RWPE2 (cell line): ENCODE measurements around the gene CBX2.

Source experiments
- ATAC-seq: fragments of 200-7000 bp; cut with Tn5 transposase; 3 replicates; pipeline ENCODE4 v1.9.1; 2021; ENCODE audit warnings: low read depth
- DNase-seq: peaks from one replicate; pipeline ENCODE4 v3.0.0-alpha.2; 2020; ENCODE audit warnings: low spot score
- H3K27ac ChIP-seq: fragments of 450-650 bp; 2 replicates; pipeline ENCODE4 v1.5.1; 2017; ENCODE audit warnings: mild to moderate bottlenecking; ENCODE audit not compliant: poor library complexity, severe bottlenecking
- H3K27me3 ChIP-seq: fragments of 250-450 bp; sonication (Bioruptor Pico); 2 replicates; pipeline ENCODE4 v1.5.1; 2021; ENCODE audit warnings: mild to moderate bottlenecking, moderate library complexity; ENCODE audit not compliant: insufficient read depth, poor library complexity, severe bottlenecking
- H3K36me3 ChIP-seq: fragments of 250-450 bp; sonication (Bioruptor Pico); 2 replicates; pipeline ENCODE4 v1.5.1; 2020; ENCODE audit warnings: low read depth, mild to moderate bottlenecking, moderate library complexity
- H3K4me1 ChIP-seq: fragments of 250-450 bp; sonication (Bioruptor Pico); 2 replicates; pipeline ENCODE4 v1.5.1; 2021; ENCODE audit warnings: mild to moderate bottlenecking, moderate library complexity; ENCODE audit not compliant: insufficient read depth, poor library complexity, severe bottlenecking
- H3K4me3 ChIP-seq: fragments of 250-450 bp; sonication (Bioruptor Pico); 2 replicates; pipeline ENCODE4 v1.5.1; 2021; ENCODE audit warnings: mild to moderate bottlenecking, moderate library complexity; ENCODE audit not compliant: severe bottlenecking
- H3K9me3 ChIP-seq: fragments of 250-450 bp; sonication (Bioruptor Pico); 2 replicates; pipeline ENCODE4 v1.5.1; 2021; ENCODE audit warnings: mild to moderate bottlenecking, moderate library complexity; ENCODE audit not compliant: severe bottlenecking
- TF ChIP-seq, protein P1 (sequence below): fragments of 450-650 bp; IDR thresholded peaks from one replicate; pipeline ENCODE4 v1.5.1; 2017; ENCODE audit warnings: mild to moderate bottlenecking, moderate library complexity; ENCODE audit not compliant: poor library complexity, severe bottlenecking

The CBX2 gene

DNA sequence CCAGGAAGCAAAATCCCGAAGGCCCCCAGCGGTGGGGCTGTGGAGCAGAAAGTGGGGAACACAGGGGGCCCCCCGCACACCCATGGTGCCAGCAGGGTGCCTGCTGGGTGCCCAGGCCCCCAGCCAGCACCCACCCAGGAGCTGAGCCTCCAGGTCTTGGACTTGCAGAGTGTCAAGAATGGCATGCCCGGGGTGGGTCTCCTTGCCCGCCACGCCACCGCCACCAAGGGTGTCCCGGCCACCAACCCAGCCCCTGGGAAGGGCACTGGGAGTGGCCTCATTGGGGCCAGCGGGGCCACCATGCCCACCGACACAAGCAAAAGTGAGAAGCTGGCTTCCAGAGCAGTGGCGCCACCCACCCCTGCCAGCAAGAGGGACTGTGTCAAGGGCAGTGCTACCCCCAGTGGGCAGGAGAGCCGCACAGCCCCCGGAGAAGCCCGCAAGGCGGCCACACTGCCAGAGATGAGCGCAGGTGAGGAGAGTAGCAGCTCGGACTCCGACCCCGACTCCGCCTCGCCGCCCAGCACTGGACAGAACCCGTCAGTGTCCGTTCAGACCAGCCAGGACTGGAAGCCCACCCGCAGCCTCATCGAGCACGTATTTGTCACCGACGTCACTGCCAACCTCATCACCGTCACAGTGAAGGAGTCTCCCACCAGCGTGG is 6.5 kb downstream of the CBX2 start:
- no peak overlapping the region for H3K27ac ChIP-seq
- DNase-seq (no peak), ATAC-seq (no peak)
- H3K4me1 ChIP-seq = no peaks in the 10 kb centered on the region
- peaks cover 11% of the 10 kb centered on the region for H3K36me3 ChIP-seq
- H3K9me3 ChIP-seq = no peaks in the 10 kb centered on the region
- peaks cover 22% of the 10 kb centered on the region for H3K27me3 ChIP-seq
- TF ChIP-seq, protein P1, sequence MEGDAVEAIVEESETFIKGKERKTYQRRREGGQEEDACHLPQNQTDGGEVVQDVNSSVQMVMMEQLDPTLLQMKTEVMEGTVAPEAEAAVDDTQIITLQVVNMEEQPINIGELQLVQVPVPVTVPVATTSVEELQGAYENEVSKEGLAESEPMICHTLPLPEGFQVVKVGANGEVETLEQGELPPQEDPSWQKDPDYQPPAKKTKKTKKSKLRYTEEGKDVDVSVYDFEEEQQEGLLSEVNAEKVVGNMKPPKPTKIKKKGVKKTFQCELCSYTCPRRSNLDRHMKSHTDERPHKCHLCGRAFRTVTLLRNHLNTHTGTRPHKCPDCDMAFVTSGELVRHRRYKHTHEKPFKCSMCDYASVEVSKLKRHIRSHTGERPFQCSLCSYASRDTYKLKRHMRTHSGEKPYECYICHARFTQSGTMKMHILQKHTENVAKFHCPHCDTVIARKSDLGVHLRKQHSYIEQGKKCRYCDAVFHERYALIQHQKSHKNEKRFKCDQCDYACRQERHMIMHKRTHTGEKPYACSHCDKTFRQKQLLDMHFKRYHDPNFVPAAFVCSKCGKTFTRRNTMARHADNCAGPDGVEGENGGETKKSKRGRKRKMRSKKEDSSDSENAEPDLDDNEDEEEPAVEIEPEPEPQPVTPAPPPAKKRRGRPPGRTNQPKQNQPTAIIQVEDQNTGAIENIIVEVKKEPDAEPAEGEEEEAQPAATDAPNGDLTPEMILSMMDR = no peak
- no peak overlapping the region for H3K4me3 ChIP-seq

- Histone ChIP-seq H3K4me1 (no peaks in the 10 kb centered on the region), H3K9me3 (no peaks in the 10 kb centered on the region), H3K27me3 (peaks cover 30% of the 10 kb centered on the region), H3K36me3 (peaks cover 3% of the 10 kb centered on the region; the same call in 1 of the 2 replicates), H3K27ac (no peak overlapping the region), H3K4me3 (no peak overlapping the region)
- ATAC-seq (no peak), DNase-seq (no peak)
- TF ChIP-seq, protein P1 = no peak
Observed at GRCh38 chr17:79785017-79785899, 7.3 kb downstream of the CBX2 start.

DNA sequence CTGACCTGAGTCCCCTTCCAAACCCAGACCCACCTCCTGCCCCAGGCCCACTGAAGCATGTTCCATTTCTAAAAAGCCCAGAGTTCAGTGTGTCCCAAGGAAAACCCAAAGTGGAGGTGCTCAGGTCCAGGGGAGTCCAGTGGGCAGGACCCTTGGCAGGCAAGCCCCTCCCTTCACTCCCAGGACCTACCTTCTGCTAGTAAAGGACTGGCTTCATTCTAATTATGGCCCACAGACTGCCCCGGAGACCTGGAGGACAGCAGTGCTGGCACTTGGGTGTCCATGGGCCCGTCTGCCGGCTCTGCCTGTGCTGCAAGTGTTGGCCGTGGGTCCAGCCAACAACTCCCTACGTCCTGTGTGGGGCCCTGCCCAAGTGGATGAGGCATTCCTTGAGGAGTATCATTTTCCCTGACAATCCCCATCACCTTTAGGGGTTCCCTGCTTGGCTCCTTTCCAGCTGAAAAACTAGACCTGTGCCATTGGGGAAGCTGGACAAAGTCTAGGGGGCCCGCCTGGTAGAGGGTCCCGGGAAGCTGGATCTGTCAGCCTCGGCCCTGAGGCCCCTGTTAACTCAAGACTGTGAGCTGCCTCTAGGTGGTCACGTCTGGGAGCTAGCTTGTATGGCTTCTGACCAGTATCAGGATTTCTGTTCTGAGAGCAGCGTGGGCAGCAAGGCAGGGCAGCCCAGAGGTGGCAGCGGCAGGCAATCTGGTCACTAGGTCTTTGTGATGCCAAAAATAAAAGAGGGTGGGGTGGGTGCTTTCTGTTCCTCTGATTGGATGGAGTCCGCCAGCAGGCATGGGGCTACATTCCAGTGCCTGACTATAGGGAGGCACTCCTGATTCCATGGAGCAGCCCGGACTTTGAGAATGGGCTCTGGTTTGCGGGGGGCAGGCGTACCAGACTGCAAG is 8.2 kb downstream of the CBX2 start:
- no peaks in the 10 kb centered on the region for H3K4me1 ChIP-seq
- no peak overlapping the region for H3K27ac ChIP-seq
- H3K36me3 ChIP-seq = 0 out of 2 replicates have a peak, but pooled peaks cover 3% of the 10 kb centered on the region
- DNase-seq (no peak), ATAC-seq (no peak)
- H3K9me3 ChIP-seq = no peaks in the 10 kb centered on the region
- TF ChIP-seq, protein P1 = no peak
- H3K27me3 ChIP-seq = peaks cover 39% of the 10 kb centered on the region
- no peak overlapping the region for H3K4me3 ChIP-seq

DNA sequence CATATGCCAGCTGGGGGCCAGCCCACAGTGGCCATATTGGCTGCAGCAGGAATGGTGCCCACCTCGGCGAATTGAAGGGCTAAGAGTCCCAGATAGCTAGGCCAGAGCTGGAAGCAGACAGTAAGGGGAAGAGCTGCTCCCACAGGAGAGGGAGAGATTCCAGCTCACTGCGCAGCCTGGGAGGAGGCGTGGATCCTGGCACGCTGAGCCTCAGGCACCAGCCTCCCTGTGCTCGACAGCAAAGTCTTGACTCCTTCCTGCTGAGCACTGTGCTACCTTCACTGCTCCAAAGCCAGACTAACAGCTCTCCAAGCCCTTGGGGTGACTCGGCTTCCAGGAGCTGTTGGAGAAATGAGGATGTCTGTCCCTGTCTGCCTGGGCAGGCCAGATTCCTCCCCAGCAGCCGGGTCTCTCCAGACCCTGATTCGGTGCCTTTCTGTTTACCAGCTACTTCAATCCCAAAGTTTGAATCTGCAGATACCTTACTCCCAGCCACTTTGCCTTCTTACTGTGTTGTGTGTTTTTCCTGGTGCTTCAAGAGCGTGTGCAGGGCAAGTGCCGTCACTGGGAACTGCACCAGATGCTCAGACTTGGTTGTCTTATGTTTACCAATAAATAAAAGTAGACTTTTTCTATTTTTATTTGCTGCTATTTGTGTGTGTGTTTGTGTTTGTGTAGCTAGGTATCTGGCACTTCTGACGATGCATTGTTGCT is 9.1 kb downstream of the CBX2 start:
- Histone ChIP-seq H3K27ac (no peak overlapping the region), H3K27me3 (peaks cover 48% of the 10 kb centered on the region), H3K36me3 (0 out of 2 replicates have a peak, but pooled peaks cover 3% of the 10 kb centered on the region), H3K9me3 (no peaks in the 10 kb centered on the region), H3K4me1 (no peaks in the 10 kb centered on the region), H3K4me3 (no peak overlapping the region)
- DNase-seq (no peak), ATAC-seq (no peak)
- TF ChIP-seq, protein P1 = no peak
